DND-41 (cell line): Measurements from ENCODE around the gene FNBP1L.

Experiments
- ATAC-seq: fragments of 200-7000 bp; cut with Tn5 transposase; 3 replicates; pipeline ENCODE4 v1.9.1; 2021; ENCODE audit warnings: low read depth; ENCODE audit not compliant: insufficient read depth
- DNase-seq: peaks from one replicate; pipeline ENCODE4 v3.0.0-alpha.2; 2020
- H2AFZ ChIP-seq: 2 replicates; pipeline ENCODE4 v1.6.0; 2012; ENCODE audit warnings: low read depth, low read length
- H3K27ac ChIP-seq: 2 replicates; pipeline ENCODE4 v1.5.1; 2012; ENCODE audit warnings: low read length, inconsistent platforms
- H3K27me3 ChIP-seq: fragments of 200-600 bp; sonication (generic); 2 replicates; pipeline ENCODE4 v1.6.0; 2012; ENCODE audit warnings: low read length, mild to moderate bottlenecking, inconsistent platforms; ENCODE audit not compliant: insufficient read depth, poor library complexity
- H3K36me3 ChIP-seq: 2 replicates; pipeline ENCODE4 v1.5.1; 2012; ENCODE audit warnings: low read length, inconsistent platforms; ENCODE audit not compliant: insufficient read depth
- H3K4me1 ChIP-seq: 2 replicates; pipeline ENCODE4 v1.5.1; 2012; ENCODE audit warnings: mild to moderate bottlenecking, low read length; ENCODE audit not compliant: insufficient read depth
- H3K4me2 ChIP-seq: 2 replicates; pipeline ENCODE4 v1.6.0; 2012; ENCODE audit warnings: mild to moderate bottlenecking, moderate library complexity, low read length, inconsistent platforms; ENCODE audit not compliant: insufficient read depth
- H3K4me3 ChIP-seq, 2 experiments: fragments of 200-600 bp in 1 of 2; shearing (Covaris generic) in 1 of 2; 2 replicates each; pipeline ENCODE4 v1.5.1; 2012 to 2016; ENCODE audit warnings: inconsistent platforms in 2 of 2, low read length in 2 of 2, mild to moderate bottlenecking in 2 of 2, low read depth in 1 of 2, moderate library complexity in 1 of 2
- H3K79me2 ChIP-seq: 2 replicates; pipeline ENCODE4 v1.6.0; 2012; ENCODE audit warnings: low read length, inconsistent platforms; ENCODE audit not compliant: insufficient read depth
- H3K9ac ChIP-seq: 2 replicates; pipeline ENCODE4 v1.6.0; 2012; ENCODE audit warnings: low read depth, mild to moderate bottlenecking, inconsistent platforms, low read length, moderate library complexity
- H3K9me3 ChIP-seq: 2 replicates; pipeline ENCODE4 v1.5.1; 2012; ENCODE audit warnings: low read length, moderate library complexity, mild to moderate bottlenecking, inconsistent platforms; ENCODE audit not compliant: insufficient read depth, severe bottlenecking
- H4K20me1 ChIP-seq: 2 replicates; pipeline ENCODE4 v1.6.0; 2012; ENCODE audit warnings: low read length; ENCODE audit not compliant: insufficient read depth
- EZH2 ChIP-seq: IDR thresholded peaks from 3 replicates; pipeline ENCODE4 v1.6.1; 2012; ENCODE audit warnings: borderline replicate concordance, low read depth, mild to moderate bottlenecking, moderate library complexity, low read length, inconsistent platforms; ENCODE audit not compliant: severe bottlenecking
- TF ChIP-seq, protein P1 (sequence below): IDR thresholded peaks from 2 replicates; pipeline ENCODE4 v1.5.1; 2012; ENCODE audit warnings: borderline replicate concordance, low read length, moderate library complexity, mild to moderate bottlenecking; ENCODE audit not compliant: poor library complexity, severe bottlenecking; ENCODE audit errors: extremely low read depth

The FNBP1L gene

DNA sequence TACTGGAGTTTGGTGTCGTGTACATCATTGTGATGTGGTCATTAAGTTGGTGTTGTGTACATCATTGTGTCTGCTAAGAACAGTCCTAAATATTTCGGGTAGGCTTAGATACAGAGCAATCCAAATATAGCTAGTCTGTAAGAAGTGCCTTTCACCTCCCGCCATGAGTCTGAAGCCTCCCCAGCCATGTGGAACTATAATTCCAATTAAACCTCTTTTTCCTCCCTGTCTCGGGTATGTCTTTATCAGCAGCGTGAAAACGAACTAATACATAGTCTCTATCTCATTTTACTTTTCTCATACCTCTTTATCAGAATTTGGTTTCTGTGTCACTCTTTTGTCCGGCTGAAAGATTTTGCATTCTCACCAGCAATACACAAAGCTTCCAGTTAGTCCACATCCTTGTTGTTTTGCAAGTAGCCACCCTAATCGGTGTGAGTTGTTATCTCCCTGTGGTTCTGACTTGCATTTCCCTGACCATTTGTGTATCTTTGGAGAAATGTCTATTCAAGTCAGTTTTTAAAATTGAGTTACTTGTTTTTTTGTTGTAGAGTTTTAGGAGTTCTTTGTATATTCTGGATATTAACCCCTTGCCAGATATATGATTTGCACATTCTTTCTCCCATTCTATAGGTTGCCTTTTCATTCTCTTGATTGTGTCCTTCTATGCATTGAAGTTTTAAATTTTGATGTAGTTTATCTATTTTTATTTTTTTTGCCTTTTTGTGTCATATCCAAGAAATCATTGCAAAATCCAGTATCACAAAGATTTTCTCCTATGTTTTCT, 56.5 kb downstream of the FNBP1L start:
- H3K36me3 ChIP-seq, result peaks cover 7% of the 10 kb centered on the region; the same call in 1 of the 2 replicates
- no peaks in the 10 kb centered on the region for H4K20me1 ChIP-seq
- no peaks in the 10 kb centered on the region; the same call in 1 of the 2 replicates for H3K4me1 ChIP-seq
- ATAC-seq (no peak), DNase-seq (no peak)
- 0 out of 2 replicates have a peak, but pooled peaks cover 3% of the 10 kb centered on the region for H3K79me2 ChIP-seq
- no peaks in the 10 kb centered on the region for H3K27me3 ChIP-seq
- H3K9ac ChIP-seq, result no peak overlapping the region
- no peak overlapping the region for H3K4me3 ChIP-seq
- H3K27ac ChIP-seq, result no peak overlapping the region
- TF ChIP-seq EZH2, result no peak
- TF ChIP-seq, protein P1, sequence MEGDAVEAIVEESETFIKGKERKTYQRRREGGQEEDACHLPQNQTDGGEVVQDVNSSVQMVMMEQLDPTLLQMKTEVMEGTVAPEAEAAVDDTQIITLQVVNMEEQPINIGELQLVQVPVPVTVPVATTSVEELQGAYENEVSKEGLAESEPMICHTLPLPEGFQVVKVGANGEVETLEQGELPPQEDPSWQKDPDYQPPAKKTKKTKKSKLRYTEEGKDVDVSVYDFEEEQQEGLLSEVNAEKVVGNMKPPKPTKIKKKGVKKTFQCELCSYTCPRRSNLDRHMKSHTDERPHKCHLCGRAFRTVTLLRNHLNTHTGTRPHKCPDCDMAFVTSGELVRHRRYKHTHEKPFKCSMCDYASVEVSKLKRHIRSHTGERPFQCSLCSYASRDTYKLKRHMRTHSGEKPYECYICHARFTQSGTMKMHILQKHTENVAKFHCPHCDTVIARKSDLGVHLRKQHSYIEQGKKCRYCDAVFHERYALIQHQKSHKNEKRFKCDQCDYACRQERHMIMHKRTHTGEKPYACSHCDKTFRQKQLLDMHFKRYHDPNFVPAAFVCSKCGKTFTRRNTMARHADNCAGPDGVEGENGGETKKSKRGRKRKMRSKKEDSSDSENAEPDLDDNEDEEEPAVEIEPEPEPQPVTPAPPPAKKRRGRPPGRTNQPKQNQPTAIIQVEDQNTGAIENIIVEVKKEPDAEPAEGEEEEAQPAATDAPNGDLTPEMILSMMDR, result no peak
- no peak overlapping the region for H2AFZ ChIP-seq
- H3K4me2 ChIP-seq, result no peak overlapping the region
- peaks cover 3% of the 10 kb centered on the region for H3K9me3 ChIP-seq

DNA sequence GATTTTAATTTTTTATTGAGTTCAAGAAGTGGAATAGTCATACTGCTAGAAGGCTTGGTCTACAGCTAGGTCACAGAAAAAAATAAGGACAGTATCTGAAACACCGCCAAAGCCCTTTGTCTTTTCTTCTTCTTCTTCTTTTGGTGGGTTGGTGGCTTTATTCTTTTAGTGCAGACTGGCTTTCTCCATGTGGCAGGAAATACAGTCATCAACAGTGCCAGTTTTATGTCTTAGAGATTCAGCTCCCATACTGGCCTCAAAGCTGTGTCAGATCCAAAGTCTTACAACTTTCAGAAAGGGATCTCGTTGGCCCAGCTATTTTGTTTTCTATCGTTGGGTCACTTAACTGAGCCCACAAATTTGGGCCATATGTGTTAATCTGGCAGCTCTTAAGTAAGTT, 58.2 kb downstream of the FNBP1L start:
- H3K27ac ChIP-seq, result no peak overlapping the region
- TF ChIP-seq, protein P1, result no peak
- TF ChIP-seq EZH2, result no peak
- no peak overlapping the region for H3K4me3 ChIP-seq
- peaks cover 3% of the 10 kb centered on the region for H3K9me3 ChIP-seq
- H3K4me2 ChIP-seq, result no peak overlapping the region
- H3K4me1 ChIP-seq, result no peaks in the 10 kb centered on the region; the same call in 1 of the 2 replicates
- H4K20me1 ChIP-seq, result no peaks in the 10 kb centered on the region
- no peak for DNase-seq
- H2AFZ ChIP-seq, result no peak overlapping the region
- ATAC-seq, result peak; percentile 66; the same call in 1 of the 3 replicates
- no peaks in the 10 kb centered on the region for H3K27me3 ChIP-seq
- H3K79me2 ChIP-seq, result 0 out of 2 replicates have a peak, but pooled peaks cover 3% of the 10 kb centered on the region
- no peak overlapping the region for H3K9ac ChIP-seq
- H3K36me3 ChIP-seq, result peaks cover 7% of the 10 kb centered on the region; the same call in 1 of the 2 replicates

DNA sequence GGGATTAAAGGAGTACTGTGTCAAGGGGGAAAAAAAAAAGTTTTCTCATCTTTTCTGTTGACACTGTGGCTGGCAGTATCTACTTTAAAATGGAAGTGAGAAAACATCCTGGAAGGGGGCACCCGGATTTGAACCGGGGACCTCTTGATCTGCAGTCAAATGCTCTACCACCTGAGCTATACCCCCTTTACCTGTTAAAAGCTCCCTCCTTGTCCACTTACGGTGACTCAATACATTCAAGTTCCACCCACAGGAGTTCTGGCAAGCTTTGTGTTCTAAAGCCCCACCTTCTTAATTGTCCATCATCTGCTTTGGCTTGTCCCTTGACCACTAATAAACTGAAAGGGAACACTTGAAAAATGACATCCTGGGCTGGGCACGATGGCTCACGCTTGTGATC, 68.2 kb downstream of the FNBP1L start:
- no peak for DNase-seq
- no peaks in the 10 kb centered on the region for H3K9me3 ChIP-seq
- TF ChIP-seq, protein P1, result no peak

More for the DNA sequence above, 68.2 kb downstream of the FNBP1L start:
- no peak overlapping the region for H3K4me2 ChIP-seq
- H2AFZ ChIP-seq, result no peak overlapping the region
- no peaks in the 10 kb centered on the region for H3K4me1 ChIP-seq
- ATAC-seq, result no peak
- no peaks in the 10 kb centered on the region for H3K36me3 ChIP-seq
- H3K4me3 ChIP-seq, result no peak overlapping the region
- H3K79me2 ChIP-seq, result no peaks in the 10 kb centered on the region
- no peak overlapping the region for H3K9ac ChIP-seq
- no peaks in the 10 kb centered on the region for H3K27me3 ChIP-seq
- H4K20me1 ChIP-seq, result no peaks in the 10 kb centered on the region
- no peak overlapping the region for H3K27ac ChIP-seq
